Testis (tissue), 3 donors: ENCODE measurements around the gene MAP7D2. TPM values are rescaled to one million over a fixed set of nuclear protein-coding genes. Genes with fewer than 3 reads are reported as not detected.

ENCODE experiments used
- DNase-seq: peaks from one replicate; pipeline ENCODE4 v3.0.0-alpha.2; 2019
- H3K27ac ChIP-seq, 2 donors: fragments of 200-600 bp; sonication (generic); one replicate each; pipeline ENCODE4 v1.5.1; 2019
- H3K27me3 ChIP-seq: fragments of 200-600 bp; sonication (generic); one replicate; pipeline ENCODE4 v1.5.1; 2019
- H3K36me3 ChIP-seq: fragments of 200-600 bp; sonication (generic); one replicate; pipeline ENCODE4 v1.5.1; 2017; ENCODE audit warnings: low read depth; ENCODE audit errors: missing control alignments
- H3K4me1 ChIP-seq: fragments of 200-600 bp; sonication (generic); one replicate; pipeline ENCODE4 v1.5.1; 2019
- H3K4me3 ChIP-seq, 2 donors: fragments of 200-600 bp; sonication (generic); one replicate each; pipeline ENCODE4 v1.5.1; 2017 to 2019
- H3K9me3 ChIP-seq: fragments of 200-600 bp; sonication (generic); one replicate; pipeline ENCODE4 v1.5.1; 2017
- CTCF ChIP-seq, 3 experiments: fragments of 450-650 bp in 2 of 3; fragments of 200-600 bp in 1 of 3; sonication (generic) in 1 of 3; IDR thresholded peaks; one replicate each; pipeline ENCODE4 v1.5.1; 2016 to 2019; ENCODE audit warnings: antibody characterized with exemption in 3 of 3, mild to moderate bottlenecking in 2 of 3, moderate library complexity in 1 of 3
- POLR2A ChIP-seq: fragments of 450-650 bp; IDR thresholded peaks from one replicate; pipeline ENCODE4 v1.6.1; 2017; ENCODE audit warnings: antibody characterized with exemption, mild to moderate bottlenecking, moderate library complexity
- whole genome bisulfite sequencing, 2 donors: methylation state at CpG; one replicate each; pipeline ENCODE4 v1.1.5; 2018; 5-methylcytosine and 5-hydroxymethylcytosine counted together
- intact Hi-C: fragments of 100-400 bp; cut with DNase I; formaldehyde crosslinking; loops from one replicate; pipeline ENCODE4 v1.15.1; 2023; ENCODE audit warnings: low total_unique reads
- polyA plus RNA-seq: library from polyadenylated mRNA; stranded (reverse); fragments of 350-450 nt; fragmentation: Illumina TruSeq; extraction: RNeasy Lipid Tissue Mini Kit (QIAGEN cat#74804); gene quantifications from one replicate; pipeline ENCODE4 v1.2.3, GENCODE V29; 2014; ENCODE audit warnings: low read depth, low replicate concordance; ENCODE audit not compliant: insufficient read depth
- total RNA-seq, 2 donors: library from RNA; depleted of rRNA; stranded (reverse); fragments of >200 nt; gene quantifications; one replicate each; pipeline ENCODE4 v1.2.3, GENCODE V29; 2016

The MAP7D2 gene
- total and polyA plus RNA-seq, 3 donors from 2014 or later, result 19.5 to 37.9 (median 36.6) TPM

- no peak overlapping the region for H3K27ac ChIP-seq
- 90 to 97% methylated on average over 7 to 10 of the region's 10 CpGs for WGBS, 2 donors
- no peaks in the 10 kb centered on the region for H3K9me3 ChIP-seq
- intact Hi-C loops, result no loop called here
- no peaks in the 10 kb centered on the region for H3K27me3 ChIP-seq
- no peak for DNase-seq
- TF ChIP-seq POLR2A (no peak), CTCF (IDR thresholded peaks at IDR 0.05) (no peak)
- no peaks in the 10 kb centered on the region for H3K4me1 ChIP-seq
- no peak overlapping the region for H3K4me3 ChIP-seq
- no peaks in the 10 kb centered on the region for H3K36me3 ChIP-seq
These were observed 5.4 kb downstream of the MAP7D2 start for GRCh38 chrX:20111271-20111670.

GRCh38 chrX:20101934-20102581 lies 14.6 kb downstream of the MAP7D2 start:
- WGBS, 2 donors, result 90 to 100% methylated on average over 2 of the region's 2 CpGs
- no peak for DNase-seq
- Histone ChIP-seq H3K4me1 (no peaks in the 10 kb centered on the region), H3K27ac (no peak overlapping the region), H3K9me3 (no peaks in the 10 kb centered on the region), H3K27me3 (no peaks in the 10 kb centered on the region), H3K4me3 (no peak overlapping the region), H3K36me3 (no peaks in the 10 kb centered on the region)
- TF ChIP-seq CTCF (IDR thresholded peaks at IDR 0.05), result no peak
- no peak for TF ChIP-seq POLR2A
- intact Hi-C loops, result no loop called here

GRCh38 chrX:20091499-20091898 lies 25.2 kb downstream of the MAP7D2 start:
- TF ChIP-seq CTCF (IDR thresholded peaks at IDR 0.05), result no peak
- TF ChIP-seq POLR2A, result no peak
- no peaks in the 10 kb centered on the region for H3K27me3 ChIP-seq
- intact Hi-C loops, result no loop called here

GRCh38 chrX:20089845-20090244 lies 26.9 kb downstream of the MAP7D2 start:
- TF ChIP-seq CTCF (IDR thresholded peaks at IDR 0.05) (no peak), POLR2A (no peak)
- no peaks in the 10 kb centered on the region for H3K36me3 ChIP-seq
- DNase-seq, result no peak
- no peak overlapping the region for H3K4me3 ChIP-seq
- WGBS, 2 donors, result 75 to 82% methylated on average over 6 of the region's 6 CpGs
- no peaks in the 10 kb centered on the region for H3K27me3 ChIP-seq
- H3K27ac ChIP-seq, result no peak overlapping the region
- H3K4me1 ChIP-seq, result no peaks in the 10 kb centered on the region
- H3K9me3 ChIP-seq, result no peaks in the 10 kb centered on the region
- intact Hi-C loops, result no loop called here

More at GRCh38 chrX:20091499-20091898, 25.2 kb downstream of the MAP7D2 start:
- H3K27ac ChIP-seq, result no peak overlapping the region
- 41 to 50% methylated on average over 3 of the region's 3 CpGs for WGBS, 2 donors
- H3K4me1 ChIP-seq, result no peaks in the 10 kb centered on the region
- H3K9me3 ChIP-seq, result no peaks in the 10 kb centered on the region
- no peak for DNase-seq
- H3K36me3 ChIP-seq, result no peaks in the 10 kb centered on the region
- no peak overlapping the region for H3K4me3 ChIP-seq

- no peak overlapping the region for H3K4me3 ChIP-seq
- no peaks in the 10 kb centered on the region for H3K9me3 ChIP-seq
- TF ChIP-seq CTCF (IDR thresholded peaks at IDR 0.05), result no peak
- TF ChIP-seq POLR2A, result no peak
- WGBS, 2 donors, result 100% methylated on average over 1 of the region's 1 CpG
- intact Hi-C loops, result no loop called here
- H3K27ac ChIP-seq, result no peak overlapping the region
- no peaks in the 10 kb centered on the region for H3K4me1 ChIP-seq
- H3K36me3 ChIP-seq, result no peaks in the 10 kb centered on the region
- no peak for DNase-seq
- no peaks in the 10 kb centered on the region for H3K27me3 ChIP-seq
These were observed 36.4 kb downstream of the MAP7D2 start for GRCh38 chrX:20080277-20080676.
